ENCODE measurements around the gene FXYD6. TPM values are rescaled to one million over a fixed set of nuclear protein-coding genes. Genes with fewer than 3 reads are reported as not detected.
A peak's percentile ranks its signal among the peaks of the same experiment; 100 is the strongest.

Gene FXYD6
- total and polyA plus RNA-seq, 9 of the 15 experiments (the other 6 are each of a cell fraction or from before 2014, with no cell fraction given), result 0.07 to 0.35 TPM; not detected in 7

DNA sequence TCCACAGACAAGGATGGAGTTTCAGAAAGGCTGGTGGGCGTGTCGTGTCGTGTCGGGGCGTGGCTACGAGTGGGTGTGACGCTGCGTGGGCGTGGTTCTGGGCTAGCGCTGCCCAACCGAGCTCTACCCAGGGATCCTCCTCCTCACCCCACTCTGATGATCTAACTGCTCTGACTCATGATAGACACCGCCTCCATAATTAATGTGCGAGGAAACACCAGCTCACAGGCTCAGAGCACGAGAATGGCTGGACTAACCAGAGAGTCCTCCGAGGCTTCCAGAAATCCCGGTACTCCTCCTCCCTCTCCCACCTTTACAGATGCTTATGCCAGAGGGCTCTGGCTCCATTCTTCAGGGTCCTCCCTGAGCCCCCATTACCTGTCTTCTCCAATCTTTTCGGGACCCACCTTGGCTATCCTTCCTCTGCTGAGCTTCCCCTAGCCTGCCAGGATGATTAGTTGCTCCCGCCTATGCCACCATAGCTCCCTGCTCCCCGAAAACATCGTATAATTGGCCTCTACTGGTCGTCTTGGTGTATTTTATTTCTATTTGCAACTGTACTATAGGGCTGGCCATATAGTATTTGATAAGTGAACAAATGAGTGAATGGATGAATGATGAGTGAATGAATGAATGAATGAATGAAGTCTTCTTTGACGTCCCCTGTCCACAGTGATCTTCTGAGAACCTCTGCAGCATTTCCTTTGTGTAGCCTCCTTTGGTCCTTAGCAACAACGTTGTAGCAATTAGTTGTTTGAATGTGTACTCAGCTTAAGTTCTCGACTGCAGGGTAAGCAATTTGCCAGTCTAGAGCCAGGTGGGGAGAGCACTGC, 31.0 kb upstream of the FXYD6 start (continued):
- no peak for TF ChIP-seq TEAD4 (IDR thresholded peaks at IDR 0.05; ENCODE audit: low read length)
- no peak for TF ChIP-seq TEAD4 (CRISPR knock-in tag; IDR thresholded peaks at IDR 0.05; ENCODE audit: borderline replicate concordance)
- peak; percentile 93 for TF ChIP-seq JUN (IDR thresholded peaks at IDR 0.05; ENCODE audit: borderline replicate concordance, low read depth, low read length)
- no peak for TF ChIP-seq JUN (CRISPR knock-in tag; IDR thresholded peaks at IDR 0.05; ENCODE audit: borderline replicate concordance)
- no peak for TF ChIP-seq TAF9B (IDR thresholded peaks at IDR 0.05; ENCODE audit: partially characterized antibody)
- TF ChIP-seq RBFOX2 (IDR thresholded peaks at IDR 0.05; ENCODE audit: low read depth, low read length), result peak; percentile 55
- 0 out of 4 replicates have a peak, but pooled peaks of 1 of the 2 experiments have one; percentile 13 for TF ChIP-seq SRF (CRISPR knock-in tag; IDR thresholded peaks at IDR 0.05)
- TF ChIP-seq CBFB (CRISPR knock-in tag; IDR thresholded peaks at IDR 0.05), result no peak
- no peak for TF ChIP-seq CHD1 (IDR thresholded peaks at IDR 0.05; ENCODE audit: low read length)
- TF ChIP-seq, protein P1, sequence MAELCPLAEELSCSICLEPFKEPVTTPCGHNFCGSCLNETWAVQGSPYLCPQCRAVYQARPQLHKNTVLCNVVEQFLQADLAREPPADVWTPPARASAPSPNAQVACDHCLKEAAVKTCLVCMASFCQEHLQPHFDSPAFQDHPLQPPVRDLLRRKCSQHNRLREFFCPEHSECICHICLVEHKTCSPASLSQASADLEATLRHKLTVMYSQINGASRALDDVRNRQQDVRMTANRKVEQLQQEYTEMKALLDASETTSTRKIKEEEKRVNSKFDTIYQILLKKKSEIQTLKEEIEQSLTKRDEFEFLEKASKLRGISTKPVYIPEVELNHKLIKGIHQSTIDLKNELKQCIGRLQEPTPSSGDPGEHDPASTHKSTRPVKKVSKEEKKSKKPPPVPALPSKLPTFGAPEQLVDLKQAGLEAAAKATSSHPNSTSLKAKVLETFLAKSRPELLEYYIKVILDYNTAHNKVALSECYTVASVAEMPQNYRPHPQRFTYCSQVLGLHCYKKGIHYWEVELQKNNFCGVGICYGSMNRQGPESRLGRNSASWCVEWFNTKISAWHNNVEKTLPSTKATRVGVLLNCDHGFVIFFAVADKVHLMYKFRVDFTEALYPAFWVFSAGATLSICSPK (IDR thresholded peaks at IDR 0.05; ENCODE audit: borderline replicate concordance), result no peak
- TF ChIP-seq, protein P2, sequence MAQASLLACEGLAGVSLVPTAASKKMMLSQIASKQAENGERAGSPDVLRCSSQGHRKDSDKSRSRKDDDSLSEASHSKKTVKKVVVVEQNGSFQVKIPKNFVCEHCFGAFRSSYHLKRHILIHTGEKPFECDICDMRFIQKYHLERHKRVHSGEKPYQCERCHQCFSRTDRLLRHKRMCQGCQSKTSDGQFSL (CRISPR knock-in tag; IDR thresholded peaks at IDR 0.05), result no peak
- TF ChIP-seq, protein P2 (tag; IDR thresholded peaks at IDR 0.05), result no peak
- TF ChIP-seq, protein P3, sequence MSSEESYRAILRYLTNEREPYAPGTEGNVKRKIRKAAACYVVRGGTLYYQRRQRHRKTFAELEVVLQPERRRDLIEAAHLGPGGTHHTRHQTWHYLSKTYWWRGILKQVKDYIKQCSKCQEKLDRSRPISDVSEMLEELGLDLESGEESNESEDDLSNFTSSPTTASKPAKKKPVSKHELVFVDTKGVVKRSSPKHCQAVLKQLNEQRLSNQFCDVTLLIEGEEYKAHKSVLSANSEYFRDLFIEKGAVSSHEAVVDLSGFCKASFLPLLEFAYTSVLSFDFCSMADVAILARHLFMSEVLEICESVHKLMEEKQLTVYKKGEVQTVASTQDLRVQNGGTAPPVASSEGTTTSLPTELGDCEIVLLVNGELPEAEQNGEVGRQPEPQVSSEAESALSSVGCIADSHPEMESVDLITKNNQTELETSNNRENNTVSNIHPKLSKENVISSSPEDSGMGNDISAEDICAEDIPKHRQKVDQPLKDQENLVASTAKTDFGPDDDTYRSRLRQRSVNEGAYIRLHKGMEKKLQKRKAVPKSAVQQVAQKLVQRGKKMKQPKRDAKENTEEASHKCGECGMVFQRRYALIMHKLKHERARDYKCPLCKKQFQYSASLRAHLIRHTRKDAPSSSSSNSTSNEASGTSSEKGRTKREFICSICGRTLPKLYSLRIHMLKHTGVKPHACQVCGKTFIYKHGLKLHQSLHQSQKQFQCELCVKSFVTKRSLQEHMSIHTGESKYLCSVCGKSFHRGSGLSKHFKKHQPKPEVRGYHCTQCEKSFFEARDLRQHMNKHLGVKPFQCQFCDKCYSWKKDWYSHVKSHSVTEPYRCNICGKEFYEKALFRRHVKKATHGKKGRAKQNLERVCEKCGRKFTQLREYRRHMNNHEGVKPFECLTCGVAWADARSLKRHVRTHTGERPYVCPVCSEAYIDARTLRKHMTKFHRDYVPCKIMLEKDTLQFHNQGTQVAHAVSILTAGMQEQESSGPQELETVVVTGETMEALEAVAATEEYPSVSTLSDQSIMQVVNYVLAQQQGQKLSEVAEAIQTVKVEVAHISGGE (CRISPR knock-in tag; IDR thresholded peaks at IDR 0.05), result no peak; a peak in 1 of 6 replicates
- TF ChIP-seq, protein P4, sequence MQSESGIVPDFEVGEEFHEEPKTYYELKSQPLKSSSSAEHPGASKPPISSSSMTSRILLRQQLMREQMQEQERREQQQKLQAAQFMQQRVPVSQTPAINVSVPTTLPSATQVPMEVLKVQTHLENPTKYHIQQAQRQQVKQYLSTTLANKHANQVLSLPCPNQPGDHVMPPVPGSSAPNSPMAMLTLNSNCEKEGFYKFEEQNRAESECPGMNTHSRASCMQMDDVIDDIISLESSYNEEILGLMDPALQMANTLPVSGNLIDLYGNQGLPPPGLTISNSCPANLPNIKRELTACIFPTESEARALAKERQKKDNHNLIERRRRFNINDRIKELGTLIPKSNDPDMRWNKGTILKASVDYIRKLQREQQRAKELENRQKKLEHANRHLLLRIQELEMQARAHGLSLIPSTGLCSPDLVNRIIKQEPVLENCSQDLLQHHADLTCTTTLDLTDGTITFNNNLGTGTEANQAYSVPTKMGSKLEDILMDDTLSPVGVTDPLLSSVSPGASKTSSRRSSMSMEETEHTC (IDR thresholded peaks at IDR 0.05), result no peak
- no peak for TF ChIP-seq ZBTB7A (IDR thresholded peaks at IDR 0.05; ENCODE audit: borderline replicate concordance, control insufficient read depth, low read depth, low read length)
- TF ChIP-seq NR1H2 (CRISPR knock-in tag; IDR thresholded peaks at IDR 0.05), result no peak
- no peak for TF ChIP-seq THRAP3 (IDR thresholded peaks at IDR 0.05; ENCODE audit: borderline replicate concordance)
- no peak for TF ChIP-seq TFAM (CRISPR knock-in tag; conservative IDR thresholded peaks at IDR 0.05)
- TF ChIP-seq RNF2 (IDR thresholded peaks at IDR 0.05), result no peak
- TF ChIP-seq ARID2 (IDR thresholded peaks at IDR 0.05), result no peak

All from K562 (cell line).